HG03439 (cell line): ENCODE results near the gene PLCL1.
"Not testable (repeated sequence)": the region's sequence is repeated elsewhere in the genome, so short reads cannot be mapped to it uniquely, and the experiment has no call there.

ENCODE experiments used
- ATAC-seq: cut with Tn5 transposase; IDR thresholded peaks from one replicate; pipeline ENCODE4 v1.9.1; 2021; ENCODE audit warnings: mild to moderate bottlenecking, moderate library complexity; ENCODE audit not compliant: unreplicated experiment

Gene PLCL1

GRCh38 chr2:197809064-197809463, 4.7 kb downstream of the PLCL1 start:
- ATAC-seq: no peak

- no peak for ATAC-seq
Measured at GRCh38 chr2:197810016-197810415, 5.6 kb downstream of the PLCL1 start.

GRCh38 chr2:197810491-197810890, 6.1 kb downstream of the PLCL1 start:
- no peak for ATAC-seq

- ATAC-seq: no peak
Measured at GRCh38 chr2:197813093-197813787, 8.8 kb downstream of the PLCL1 start.

- no peak for ATAC-seq
Measured at GRCh38 chr2:197814526-197814925, 10.1 kb downstream of the PLCL1 start.

GRCh38 chr2:197821550-197822289, 17.3 kb downstream of the PLCL1 start:
- ATAC-seq: no peak

GRCh38 chr2:197822333-197822732, 17.9 kb downstream of the PLCL1 start:
- ATAC-seq: no peak

- no peak for ATAC-seq
Measured at GRCh38 chr2:197827618-197828017, 23.2 kb downstream of the PLCL1 start.

- no peak for ATAC-seq
Measured at GRCh38 chr2:197828464-197829135, 24.2 kb downstream of the PLCL1 start.

GRCh38 chr2:197834771-197835170, 30.4 kb downstream of the PLCL1 start:
- ATAC-seq: not testable (repeated sequence)

- ATAC-seq: no peak
Measured at GRCh38 chr2:197835293-197835692, 30.9 kb downstream of the PLCL1 start.

GRCh38 chr2:197838036-197838435, 33.6 kb downstream of the PLCL1 start:
- peak; percentile 98 for ATAC-seq

GRCh38 chr2:197838579-197838978, 34.2 kb downstream of the PLCL1 start:
- ATAC-seq: no peak

GRCh38 chr2:197839327-197839726, 34.9 kb downstream of the PLCL1 start:
- ATAC-seq: no peak

GRCh38 chr2:197839856-197840255, 35.5 kb downstream of the PLCL1 start:
- no peak for ATAC-seq

- no peak for ATAC-seq
Measured at GRCh38 chr2:197846128-197846527, 41.7 kb downstream of the PLCL1 start.

GRCh38 chr2:197846777-197847176, 42.4 kb downstream of the PLCL1 start:
- ATAC-seq: no peak

- ATAC-seq: no peak
Measured at GRCh38 chr2:197847651-197848401, 43.4 kb downstream of the PLCL1 start.

GRCh38 chr2:197848602-197849001, 44.2 kb downstream of the PLCL1 start:
- ATAC-seq: no peak

- ATAC-seq: no peak
Measured at GRCh38 chr2:197850882-197851450, 46.6 kb downstream of the PLCL1 start.

GRCh38 chr2:197851451-197851850, 47.1 kb downstream of the PLCL1 start:
- no peak for ATAC-seq
